ENCODE results near the gene FBXO8. TPM values are rescaled to one million over a fixed set of nuclear protein-coding genes. Genes with fewer than 3 reads are reported as not detected.

The FBXO8 gene
- total and polyA plus RNA-seq, 11 donors: 14.3 to 38.5 (median 25.9) TPM

GRCh38 chr4:174215961-174216680 lies 67.3 kb downstream of the FBXO8 start:
- ATAC-seq (no peak), DNase-seq (no peak)
- TF ChIP-seq CTCF (IDR thresholded peaks at IDR 0.05) (no peak), POLR2A (IDR thresholded peaks at IDR 0.05) (no peak)
- Histone ChIP-seq H3K4me3 (no peak overlapping the region), H3K36me3 (no peaks in the 10 kb centered on the region), H3K27me3 (peaks cover 9 to 95% (median 45%) of the 10 kb centered on the region in 9 donors), H3K4me1 (peaks cover 0 to 47% (median 28%) of the 10 kb centered on the region in 12 donors), H3K9me3 (no peaks in the 10 kb centered on the region), H3K27ac (peak overlapping the region in 1 of 12 donors; percentile 72)
- 10 to 25% (median 21%) methylated on average over 11 of the region's 11 CpGs for WGBS, 4 donors
- intact Hi-C loops (cut with DNase I): no loop called here

- peaks cover 9 to 97% (median 45%) of the 10 kb centered on the region in 9 donors for H3K27me3 ChIP-seq
- WGBS, 4 donors: 40 to 52% (median 44%) methylated on average over 5 of the region's 5 CpGs
- no peak for DNase-seq
- no peak for ATAC-seq
- intact Hi-C loops (cut with DNase I): no loop called here
- H3K9me3 ChIP-seq: no peaks in the 10 kb centered on the region
- no peaks in the 10 kb centered on the region for H3K36me3 ChIP-seq
- H3K27ac ChIP-seq: peak overlapping the region in 2 of 12 donors; percentile 14 to 40
- peaks cover 0 to 47% (median 28%) of the 10 kb centered on the region in 12 donors for H3K4me1 ChIP-seq
- H3K4me3 ChIP-seq: peak overlapping the region in 10 of 12 donors; percentile 3 to 59 (median 47)
- TF ChIP-seq CTCF (IDR thresholded peaks at IDR 0.05): no peak
- no peak for TF ChIP-seq POLR2A (IDR thresholded peaks at IDR 0.05)
Observed at GRCh38 chr4:174215057-174215456, 68.4 kb downstream of the FBXO8 start.

GRCh38 chr4:174214101-174214878 lies 69.2 kb downstream of the FBXO8 start:
- peaks cover 9 to 95% (median 45%) of the 10 kb centered on the region in 9 donors for H3K27me3 ChIP-seq
- no peaks in the 10 kb centered on the region for H3K9me3 ChIP-seq
- no peaks in the 10 kb centered on the region for H3K36me3 ChIP-seq
- peaks cover 0 to 47% (median 28%) of the 10 kb centered on the region in 12 donors for H3K4me1 ChIP-seq
- ATAC-seq: peak; percentile 30 to 73 (median 64)
- intact Hi-C loops (cut with DNase I): loop anchor here in 1 of 10 donors (5.0 kb wide), 1 partner anchor 57 kb away; no protein-coding TSS in a partner anchor
- TF ChIP-seq CTCF (IDR thresholded peaks at IDR 0.05) (no peak), POLR2A (IDR thresholded peaks at IDR 0.05) (peak in 1 of 2 donors; percentile 17)
- H3K4me3 ChIP-seq: peak overlapping the region; percentile 3 to 59 (median 46)
- peak in 2 of 5 donors; percentile 37 to 59 for DNase-seq
- WGBS, 4 donors: 5 to 27% (median 7%) methylated on average over 29 to 47 of the region's 47 CpGs
- peak overlapping the region in 3 of 12 donors; percentile 14 to 44 (median 40) for H3K27ac ChIP-seq

- intact Hi-C loops (cut with DNase I): loop anchor here in 1 of 10 donors (5.0 kb wide), 1 partner anchor 56 kb away; no protein-coding TSS in a partner anchor
- peaks cover 0 to 47% (median 28%) of the 10 kb centered on the region in 12 donors for H3K4me1 ChIP-seq
- H3K27me3 ChIP-seq: peaks cover 9 to 95% (median 45%) of the 10 kb centered on the region in 9 donors
- H3K27ac ChIP-seq: peak overlapping the region in 2 of 12 donors; percentile 14 to 40
- no peak for TF ChIP-seq CTCF (IDR thresholded peaks at IDR 0.05)
- no peak for TF ChIP-seq POLR2A (IDR thresholded peaks at IDR 0.05)
- no peaks in the 10 kb centered on the region for H3K36me3 ChIP-seq
- peak in 1 of 4 donors; percentile 5 for ATAC-seq
- DNase-seq: no peak
- no peaks in the 10 kb centered on the region for H3K9me3 ChIP-seq
- peak overlapping the region in 11 of 12 donors; percentile 3 to 59 (median 46) for H3K4me3 ChIP-seq
- WGBS, 4 donors: 11 to 19% (median 15%) methylated on average over 16 of the region's 16 CpGs
Observed at GRCh38 chr4:174213731-174214100, 69.8 kb downstream of the FBXO8 start.
